ENCODE measurements around the gene PLA2G4B.

The PLA2G4B gene

GRCh38 chr15:41891226-41891625, 52.6 kb downstream of the PLA2G4B start:
- DNase-seq: no peak

GRCh38 chr15:41891946-41892345, 53.3 kb downstream of the PLA2G4B start:
- no peak for DNase-seq

GRCh38 chr15:41892621-41893421, 54.2 kb downstream of the PLA2G4B start:
- DNase-seq: peak; percentile 23

GRCh38 chr15:41893422-41894250, 55.0 kb downstream of the PLA2G4B start, which contains the start of gene SPTBN5:
TSS of gene SPTBN5 (minus strand) at chr15:41894053. CDS start at chr15:41893497, 556 bp downstream.
- DNase-seq: no peak

- DNase-seq: no peak
These were observed 55.7 kb downstream of the PLA2G4B start for GRCh38 chr15:41894251-41894790.

- peak; percentile 67 for DNase-seq
These were observed 56.3 kb downstream of the PLA2G4B start for GRCh38 chr15:41894791-41895463.

- no peak for DNase-seq
These were observed 56.8 kb downstream of the PLA2G4B start for GRCh38 chr15:41895491-41895890.

GRCh38 chr15:41895957-41896356, 57.3 kb downstream of the PLA2G4B start:
- no peak for DNase-seq

GRCh38 chr15:41896566-41896965, 57.9 kb downstream of the PLA2G4B start:
- no peak for DNase-seq

- no peak for DNase-seq
These were observed 58.7 kb downstream of the PLA2G4B start for GRCh38 chr15:41897363-41897799.

Data from stimulated activated CD4-positive, alpha-beta T cell treated with anti-CD3 and anti-CD28 coated beads, Interleukin-4, amount 100 ng/mL, for 1 hour (primary cell).